PC-9 (cell line): Measurements from ENCODE around the gene CNTNAP5. TPM values are rescaled to one million over a fixed set of nuclear protein-coding genes. Genes with fewer than 3 reads are reported as not detected.

Source experiments
- BruUV-seq: library from RNA; stranded (reverse); fragments of 400-500 nt; replicated peaks from 2 replicates; lab custom pipeline; 2021; lab: Mats Ljungman, UMichigan
- CTCF ChIA-PET: fragments of 300-600 bp; sonication (Branson Sonifier 250); formaldehyde crosslinking; loops from one replicate; lab custom pipeline; 2022; ENCODE audit warnings: antibody characterized with exemption; lab: Charles Lee
- POLR2A ChIA-PET: fragments of 300-600 bp; sonication (Branson Sonifier 250); formaldehyde crosslinking; loops from one replicate; lab custom pipeline; 2022; ENCODE audit warnings: antibody characterized with exemption; ENCODE audit not compliant: unreplicated experiment; lab: Charles Lee
- DNase-seq, 2 experiments: peaks; one replicate each; pipeline versions ENCODE4 v3.0.0 to v3.0.0-alpha.2; 2015 to 2022; ENCODE audit warnings: mixed read lengths in 1 of 2
- H2AFZ ChIP-seq: fragments of 200-600 bp; sonication (generic); 2 replicates; pipeline ENCODE4 v1.8.1; 2017; ENCODE audit warnings: antibody characterized with exemption
- H3F3A ChIP-seq: fragments of 200-600 bp; sonication (generic); 2 replicates; pipeline ENCODE4 v1.8.1; 2017; ENCODE audit warnings: antibody characterized with exemption, mild to moderate bottlenecking, low read depth; ENCODE audit not compliant: insufficient read depth
- H3K27ac ChIP-seq: fragments of 200-600 bp; sonication (generic); 2 replicates; pipeline ENCODE4 v1.6.1; 2016; ENCODE audit warnings: mixed run types
- H3K27me3 ChIP-seq: fragments of 200-600 bp; sonication (generic); 2 replicates; pipeline ENCODE4 v1.6.1; 2016; ENCODE audit warnings: low read depth, mixed run types; ENCODE audit not compliant: insufficient read depth
- H3K36me3 ChIP-seq: fragments of 200-600 bp; sonication (generic); 2 replicates; pipeline ENCODE4 v1.6.1; 2016; ENCODE audit warnings: low read depth, mixed run types
- H3K4me1 ChIP-seq: fragments of 200-600 bp; sonication (generic); replicated peaks from 2 replicates; pipeline ENCODE4 v1.6.1; 2016; ENCODE audit warnings: mixed run types; ENCODE audit not compliant: insufficient read depth
- H3K4me2 ChIP-seq: fragments of 200-600 bp; sonication (generic); 2 replicates; pipeline ENCODE4 v1.6.1; 2017; ENCODE audit warnings: mixed run types
- H3K4me3 ChIP-seq: fragments of 200-600 bp; sonication (generic); 2 replicates; pipeline ENCODE4 v1.6.1; 2016; ENCODE audit warnings: mixed run types
- H3K79me2 ChIP-seq: fragments of 200-600 bp; sonication (generic); 2 replicates; pipeline ENCODE4 v1.6.1; 2017; ENCODE audit warnings: low read depth, mixed run types
- H3K9me2 ChIP-seq: fragments of 200-600 bp; sonication (generic); 2 replicates; pipeline ENCODE4 v1.8.1; 2017; ENCODE audit warnings: mild to moderate bottlenecking; ENCODE audit not compliant: insufficient read depth
- H3K9me3 ChIP-seq: fragments of 200-600 bp; sonication (generic); 2 replicates; pipeline ENCODE4 v1.8.1; 2016; ENCODE audit warnings: low read depth; ENCODE audit not compliant: insufficient read depth
- H4K20me1 ChIP-seq: fragments of 200-600 bp; sonication (generic); 2 replicates; pipeline ENCODE4 v1.8.1; 2017; ENCODE audit not compliant: insufficient read depth
- CTCF ChIP-seq: fragments of 200-600 bp; sonication (generic); conservative IDR thresholded peaks from 2 replicates; pipeline ENCODE4 v1.6.1; 2017; ENCODE audit warnings: mixed run types, antibody characterized with exemption, mild to moderate bottlenecking, moderate library complexity
- EZH2 ChIP-seq: fragments of 200-600 bp; sonication (generic); IDR thresholded peaks from 2 replicates; pipeline ENCODE4 v1.8.0; 2017; ENCODE audit warnings: antibody characterized with exemption, low read depth
- intact Hi-C: fragments of 100-400 bp; cut with micrococcal nuclease; formaldehyde crosslinking; loops from one replicate; pipeline ENCODE4 v1.10.0; 2022; ENCODE audit not compliant: unreplicated experiment
- total RNA-seq: library from RNA; stranded (reverse); gene quantifications from 2 replicates; pipeline ENCODE4 v1.2.3, GENCODE V29; 2021

The CNTNAP5 gene
- total RNA-seq, 1 experiment from 2014 or later: not detected

- CTCF ChIA-PET: no interaction called here
Measured at GRCh38 chr2:124585277-124585676, 560.2 kb downstream of the CNTNAP5 start.

DNA sequence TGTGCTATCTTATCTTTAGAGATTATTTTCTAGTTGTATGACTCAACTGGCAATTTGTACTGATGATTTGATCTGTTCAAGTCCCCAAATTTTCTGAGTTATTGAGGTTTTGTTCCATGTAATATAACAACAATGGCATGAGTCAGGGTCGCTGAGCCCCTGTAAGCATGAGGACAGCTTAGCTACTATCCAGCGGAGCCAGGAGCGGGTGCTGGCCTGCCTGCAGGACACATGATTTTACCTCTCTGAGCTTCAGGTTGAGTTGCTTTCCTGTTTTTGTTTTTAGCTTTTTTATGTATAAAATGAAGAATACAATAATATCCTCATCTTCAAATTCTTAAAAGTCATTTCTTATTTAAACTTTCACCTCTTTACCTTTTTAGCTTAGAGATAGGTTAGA is 561.1 kb downstream of the CNTNAP5 start:
- BruUV-seq: no TSS peak
- H3K27ac ChIP-seq: no peak overlapping the region
- no peaks in the 10 kb centered on the region for H4K20me1 ChIP-seq
- H3K4me2 ChIP-seq: no peak overlapping the region
- POLR2A ChIA-PET: no interaction called here
- no peaks in the 10 kb centered on the region for H3K4me1 ChIP-seq
- H3F3A ChIP-seq: no peaks in the 10 kb centered on the region
- no peak overlapping the region for H2AFZ ChIP-seq
- H3K27me3 ChIP-seq: peaks cover 13% of the 10 kb centered on the region
- H3K4me3 ChIP-seq: no peak overlapping the region
- no peaks in the 10 kb centered on the region for H3K9me2 ChIP-seq
- no peaks in the 10 kb centered on the region for H3K36me3 ChIP-seq
- TF ChIP-seq EZH2 (no peak), CTCF (no peak)
- CTCF ChIA-PET: no interaction called here
- H3K9me3 ChIP-seq: no peaks in the 10 kb centered on the region
- DNase-seq: no peak
- intact Hi-C loops: no loop called here
- H3K79me2 ChIP-seq: no peaks in the 10 kb centered on the region

More at GRCh38 chr2:124585277-124585676, 560.2 kb downstream of the CNTNAP5 start:
- H3K79me2 ChIP-seq: no peaks in the 10 kb centered on the region
- H3F3A ChIP-seq: no peaks in the 10 kb centered on the region
- H4K20me1 ChIP-seq: no peaks in the 10 kb centered on the region
- DNase-seq: no peak
- no TSS peak for BruUV-seq
- peaks cover 20% of the 10 kb centered on the region for H3K27me3 ChIP-seq
- POLR2A ChIA-PET: no interaction called here
- H3K27ac ChIP-seq: no peak overlapping the region
- intact Hi-C loops: no loop called here
- no peak overlapping the region for H3K4me3 ChIP-seq
- no peaks in the 10 kb centered on the region for H3K36me3 ChIP-seq
- H2AFZ ChIP-seq: no peak overlapping the region
- H3K4me2 ChIP-seq: no peak overlapping the region
- no peaks in the 10 kb centered on the region for H3K9me2 ChIP-seq
- TF ChIP-seq EZH2 (no peak), CTCF (no peak)
- H3K4me1 ChIP-seq: no peaks in the 10 kb centered on the region
- no peaks in the 10 kb centered on the region for H3K9me3 ChIP-seq

DNA sequence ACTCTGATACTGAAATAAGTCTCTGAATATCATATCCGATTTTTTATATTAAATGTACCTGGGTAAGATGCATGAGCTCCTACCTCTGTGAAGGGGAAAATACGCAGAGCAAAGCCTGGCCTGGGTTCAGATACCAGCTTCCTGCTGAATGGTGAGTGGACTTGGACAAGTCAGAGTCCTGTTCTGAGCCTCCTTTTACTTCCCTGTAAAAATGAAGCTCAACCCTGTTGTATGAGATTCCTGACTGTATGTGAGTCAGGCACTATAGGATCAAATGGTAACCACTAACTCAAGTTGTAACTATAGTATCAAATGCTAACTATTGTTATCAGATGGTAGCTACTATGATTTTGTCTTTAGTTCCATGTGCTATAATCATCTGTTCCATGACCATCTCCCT is 561.7 kb downstream of the CNTNAP5 start:
- no peak overlapping the region for H3K27ac ChIP-seq
- ChIA-PET POLR2A (no interaction called here), CTCF (no interaction called here)
- BruUV-seq: no TSS peak
- H3K79me2 ChIP-seq: no peaks in the 10 kb centered on the region
- H2AFZ ChIP-seq: no peak overlapping the region
- no peaks in the 10 kb centered on the region for H3K4me1 ChIP-seq
- peaks cover 6% of the 10 kb centered on the region for H3K27me3 ChIP-seq
- H4K20me1 ChIP-seq: no peaks in the 10 kb centered on the region
- H3K36me3 ChIP-seq: no peaks in the 10 kb centered on the region
- H3F3A ChIP-seq: no peaks in the 10 kb centered on the region
- no peak for DNase-seq
- H3K4me2 ChIP-seq: no peak overlapping the region
- no peaks in the 10 kb centered on the region for H3K9me3 ChIP-seq
- intact Hi-C loops: no loop called here
- TF ChIP-seq CTCF: no peak
- TF ChIP-seq EZH2: no peak
- no peaks in the 10 kb centered on the region for H3K9me2 ChIP-seq
- H3K4me3 ChIP-seq: no peak overlapping the region
